Thyroid gland (tissue), 4 donors: ENCODE results near the gene GRHL1. TPM values are rescaled to one million over a fixed set of nuclear protein-coding genes. Genes with fewer than 3 reads are reported as not detected.
A peak's percentile ranks its signal among the peaks of the same experiment; 100 is the strongest.

Experiments
- DNase-seq, 2 donors: peaks; one replicate each; pipeline ENCODE4 v3.0.0-alpha.2; 2019
- H3K27ac ChIP-seq, 3 donors: fragments of 200-600 bp; sonication (generic); 1 replicate in 2 of 3; 2 replicates in 1 of 3; pipeline ENCODE4 v1.5.1; 2016 to 2019; ENCODE audit warnings: mild to moderate bottlenecking in 1 of 3, moderate library complexity in 1 of 3
- H3K27me3 ChIP-seq: fragments of 200-600 bp; sonication (generic); one replicate; pipeline ENCODE4 v1.5.1; 2019
- H3K36me3 ChIP-seq, 2 donors: fragments of 200-600 bp; sonication (generic); one replicate each; pipeline ENCODE4 v1.5.1; 2016 to 2019
- H3K4me1 ChIP-seq, 2 donors: fragments of 200-600 bp; sonication (generic); one replicate each; pipeline ENCODE4 v1.5.1; 2017 to 2019
- H3K4me3 ChIP-seq, 3 donors: fragments of 200-600 bp; sonication (generic); replicated peaks in 1 of 3; 1 replicate in 2 of 3; 2 replicates in 1 of 3; pipeline ENCODE4 v1.5.1; 2016; ENCODE audit warnings: mild to moderate bottlenecking in 1 of 3
- H3K9me3 ChIP-seq: fragments of 200-600 bp; sonication (generic); one replicate; pipeline ENCODE4 v1.5.1; 2017
- POLR2A ChIP-seq, 2 donors: fragments of 450-650 bp; IDR thresholded peaks; one replicate each; pipeline ENCODE4 v1.6.1; 2017; ENCODE audit warnings: antibody characterized with exemption in 2 of 2, mild to moderate bottlenecking in 2 of 2, moderate library complexity in 1 of 2
- WGBS, 2 donors: methylation state at CpG; one replicate each; pipeline ENCODE4 v1.1.5; 2017; 5-methylcytosine and 5-hydroxymethylcytosine counted together
- intact Hi-C: fragments of 100-400 bp; cut with DNase I; formaldehyde crosslinking; loops from one replicate; pipeline ENCODE4 v1.15.1; 2023
- total RNA-seq, 4 donors: library from RNA; depleted of rRNA; stranded (reverse); fragments of >200 nt; gene quantifications; one replicate each; pipeline ENCODE4 v1.2.3, GENCODE V29; 2016
- TF ChIP-seq, protein P1 (sequence below), 6 experiments: fragments of 200-600 bp in 3 of 6; fragments of 450-650 bp in 3 of 6; sonication (generic) in 3 of 6; IDR thresholded peaks; one replicate each; pipeline ENCODE4 v1.5.1; 2016 to 2019; ENCODE audit warnings: antibody characterized with exemption in 6 of 6, mild to moderate bottlenecking in 2 of 6, inconsistent platforms in 1 of 6, moderate library complexity in 1 of 6

The GRHL1 gene, protein sequence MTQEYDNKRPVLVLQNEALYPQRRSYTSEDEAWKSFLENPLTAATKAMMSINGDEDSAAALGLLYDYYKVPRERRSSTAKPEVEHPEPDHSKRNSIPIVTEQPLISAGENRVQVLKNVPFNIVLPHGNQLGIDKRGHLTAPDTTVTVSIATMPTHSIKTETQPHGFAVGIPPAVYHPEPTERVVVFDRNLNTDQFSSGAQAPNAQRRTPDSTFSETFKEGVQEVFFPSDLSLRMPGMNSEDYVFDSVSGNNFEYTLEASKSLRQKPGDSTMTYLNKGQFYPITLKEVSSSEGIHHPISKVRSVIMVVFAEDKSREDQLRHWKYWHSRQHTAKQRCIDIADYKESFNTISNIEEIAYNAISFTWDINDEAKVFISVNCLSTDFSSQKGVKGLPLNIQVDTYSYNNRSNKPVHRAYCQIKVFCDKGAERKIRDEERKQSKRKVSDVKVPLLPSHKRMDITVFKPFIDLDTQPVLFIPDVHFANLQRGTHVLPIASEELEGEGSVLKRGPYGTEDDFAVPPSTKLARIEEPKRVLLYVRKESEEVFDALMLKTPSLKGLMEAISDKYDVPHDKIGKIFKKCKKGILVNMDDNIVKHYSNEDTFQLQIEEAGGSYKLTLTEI
- total RNA-seq = 10 to 100 TPM in 1 of 4 donors, 1 to 10 TPM in 3; 6.2 to 12.1 (median 8.2) TPM

DNA sequence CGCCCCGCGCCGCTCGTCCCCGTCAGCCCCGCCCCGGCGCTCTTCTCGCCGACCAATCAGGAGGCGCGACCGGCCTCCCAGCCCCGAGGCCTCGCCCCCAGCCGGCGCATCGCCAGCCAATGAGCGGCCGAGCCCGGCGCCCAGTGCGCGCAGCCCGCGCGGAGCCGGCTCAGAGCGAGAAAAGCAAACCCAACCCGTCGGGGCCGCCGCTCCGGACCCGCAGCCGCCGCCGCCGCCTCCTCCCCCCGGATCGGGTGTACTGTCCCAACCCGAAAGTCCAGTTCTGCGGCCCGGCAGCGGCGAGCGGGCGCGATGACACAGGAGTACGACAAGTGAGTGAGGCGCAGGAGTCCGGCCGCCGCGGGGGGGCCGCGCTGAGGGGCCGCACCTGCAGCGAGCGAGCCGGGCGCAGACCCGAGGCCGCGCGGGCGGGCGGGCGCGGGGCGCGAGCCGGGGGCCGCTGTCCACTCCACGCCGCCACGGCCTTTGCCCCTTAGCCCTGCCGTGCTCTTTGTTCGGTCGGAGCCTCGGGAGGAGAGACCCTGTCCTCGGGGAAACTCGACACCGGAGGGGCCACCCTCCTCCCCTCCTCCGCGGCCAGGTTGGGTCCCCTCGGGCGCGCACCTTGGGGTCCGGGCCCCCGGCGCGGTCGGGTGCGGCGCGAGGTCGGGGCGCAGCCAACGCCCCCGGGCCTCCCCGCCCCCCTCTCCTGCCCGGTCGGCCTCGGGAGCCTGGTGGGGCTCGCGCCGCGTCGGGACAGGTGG is at the start of gene GRHL1:
GRHL1 (plus strand) TSS at position 172 of the 764 bp plus-strand sequence; CDS start at position 313, 141 bp downstream.
- peak; percentile 92 to 93 for DNase-seq
- Histone ChIP-seq H3K4me3 (peak within 1 kb of the TSS; percentile 16 to 82 (median 70)), H3K4me1 (no peaks in the 10 kb centered on the region), H3K9me3 (no peaks in the 10 kb centered on the region), H3K27ac (peak within 1 kb of the TSS in 1 of 3 donors; percentile 66), H3K36me3 (no peaks in the 10 kb centered on the region), H3K27me3 (no peaks in the 10 kb centered on the region)
- 0% methylated on average over 1 to 2 of the region's 111 CpGs for WGBS, 2 donors
- TF ChIP-seq POLR2A (IDR thresholded peaks at IDR 0.05) = peak in 1 of 2 donors; percentile 77
- TF ChIP-seq, protein P1, sequence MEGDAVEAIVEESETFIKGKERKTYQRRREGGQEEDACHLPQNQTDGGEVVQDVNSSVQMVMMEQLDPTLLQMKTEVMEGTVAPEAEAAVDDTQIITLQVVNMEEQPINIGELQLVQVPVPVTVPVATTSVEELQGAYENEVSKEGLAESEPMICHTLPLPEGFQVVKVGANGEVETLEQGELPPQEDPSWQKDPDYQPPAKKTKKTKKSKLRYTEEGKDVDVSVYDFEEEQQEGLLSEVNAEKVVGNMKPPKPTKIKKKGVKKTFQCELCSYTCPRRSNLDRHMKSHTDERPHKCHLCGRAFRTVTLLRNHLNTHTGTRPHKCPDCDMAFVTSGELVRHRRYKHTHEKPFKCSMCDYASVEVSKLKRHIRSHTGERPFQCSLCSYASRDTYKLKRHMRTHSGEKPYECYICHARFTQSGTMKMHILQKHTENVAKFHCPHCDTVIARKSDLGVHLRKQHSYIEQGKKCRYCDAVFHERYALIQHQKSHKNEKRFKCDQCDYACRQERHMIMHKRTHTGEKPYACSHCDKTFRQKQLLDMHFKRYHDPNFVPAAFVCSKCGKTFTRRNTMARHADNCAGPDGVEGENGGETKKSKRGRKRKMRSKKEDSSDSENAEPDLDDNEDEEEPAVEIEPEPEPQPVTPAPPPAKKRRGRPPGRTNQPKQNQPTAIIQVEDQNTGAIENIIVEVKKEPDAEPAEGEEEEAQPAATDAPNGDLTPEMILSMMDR (IDR thresholded peaks at IDR 0.05) = no peak
- intact Hi-C loops = no loop called here

DNA sequence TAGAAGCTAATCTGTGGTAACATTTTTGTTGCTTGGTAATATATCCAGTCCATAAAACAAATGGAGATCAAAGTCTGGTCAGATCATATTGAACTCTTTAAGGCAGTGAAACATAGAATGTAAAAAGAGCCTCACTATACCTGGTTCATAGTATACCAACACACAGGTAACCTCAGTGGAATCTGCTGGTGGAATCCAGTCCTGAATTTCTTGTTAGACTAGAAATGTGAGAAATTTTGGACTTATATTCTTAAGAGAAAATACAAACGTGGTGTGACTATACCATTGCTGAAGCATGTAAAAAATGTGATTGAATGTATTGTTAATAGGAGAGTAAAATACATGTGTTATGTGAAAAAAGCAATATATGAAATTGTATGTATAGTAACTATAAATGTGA is 46.1 kb upstream of the GRHL1 start:
- Histone ChIP-seq H3K4me1 (no peaks in the 10 kb centered on the region), H3K4me3 (no peak overlapping the region), H3K27ac (no peak overlapping the region), H3K27me3 (no peaks in the 10 kb centered on the region), H3K36me3 (no peaks in the 10 kb centered on the region), H3K9me3 (no peaks in the 10 kb centered on the region)
- TF ChIP-seq, protein P1 (IDR thresholded peaks at IDR 0.05) = no peak
- no peak for TF ChIP-seq POLR2A (IDR thresholded peaks at IDR 0.05)
- 42 to 54% methylated on average over 1 of the region's 1 CpG for WGBS, 2 donors
- DNase-seq = no peak
- intact Hi-C loops = no loop called here

DNA sequence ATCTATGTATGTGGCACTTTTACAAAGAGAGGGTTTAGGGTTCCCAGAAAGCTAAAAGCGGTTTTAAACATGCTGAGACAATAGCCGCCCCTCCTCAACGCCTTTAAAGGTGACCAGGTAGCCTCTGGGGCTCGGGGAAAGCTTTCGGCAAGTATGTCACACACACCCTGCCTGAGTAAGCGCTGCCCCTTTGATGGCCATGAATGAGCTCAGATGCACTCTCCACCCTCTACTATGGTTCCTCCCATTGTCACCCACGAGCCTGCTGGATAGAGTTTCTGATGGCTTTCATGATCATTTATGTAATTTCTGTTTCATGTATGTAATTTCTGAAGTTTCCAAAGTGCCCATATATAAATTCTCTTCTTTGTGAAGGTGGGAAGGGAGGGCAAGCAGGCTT is 44.1 kb upstream of the GRHL1 start:
- H3K4me3 ChIP-seq = no peak overlapping the region
- DNase-seq = no peak
- H3K27me3 ChIP-seq = no peaks in the 10 kb centered on the region
- WGBS, 2 donors = 94 to 96% methylated on average over 7 of the region's 7 CpGs
- no peaks in the 10 kb centered on the region for H3K4me1 ChIP-seq
- no peak overlapping the region for H3K27ac ChIP-seq
- peaks cover 0 to 5% of the 10 kb centered on the region in 2 donors for H3K36me3 ChIP-seq
- intact Hi-C loops = no loop called here
- H3K9me3 ChIP-seq = no peaks in the 10 kb centered on the region
- TF ChIP-seq, protein P1 (IDR thresholded peaks at IDR 0.05) = no peak
- no peak for TF ChIP-seq POLR2A (IDR thresholded peaks at IDR 0.05)

DNA sequence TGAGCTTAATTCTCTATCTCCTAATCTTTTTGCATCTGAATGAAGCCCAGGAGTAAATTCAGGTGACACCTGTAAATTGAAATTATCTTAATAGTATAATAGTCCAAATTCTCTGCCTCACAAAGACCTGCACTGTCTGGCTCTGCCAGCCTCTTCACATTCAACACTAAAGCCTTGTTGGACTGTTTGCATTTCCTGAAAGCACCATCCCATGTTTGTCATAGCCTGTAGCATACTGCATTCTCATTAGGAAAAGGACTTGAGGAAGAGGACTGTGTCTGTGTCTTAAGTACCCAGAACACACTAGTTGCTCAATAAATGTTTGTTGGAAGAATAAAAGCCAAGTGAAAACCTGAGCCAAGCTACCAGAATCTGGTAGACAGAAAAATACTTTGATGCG is 42.9 kb upstream of the GRHL1 start:
- DNase-seq = no peak
- Histone ChIP-seq H3K9me3 (no peaks in the 10 kb centered on the region), H3K36me3 (peaks cover 2 to 14% of the 10 kb centered on the region in 2 donors), H3K4me3 (no peak overlapping the region), H3K27me3 (no peaks in the 10 kb centered on the region), H3K4me1 (no peaks in the 10 kb centered on the region), H3K27ac (no peak overlapping the region)
- 97 to 100% methylated on average over 1 of the region's 1 CpG for WGBS, 2 donors
- intact Hi-C loops = no loop called here
- TF ChIP-seq POLR2A (IDR thresholded peaks at IDR 0.05) = no peak
- TF ChIP-seq, protein P1 (IDR thresholded peaks at IDR 0.05) = no peak
